Tibial nerve (tissue), 4 donors: ENCODE measurements around the gene ZBED4. TPM values are rescaled to one million over a fixed set of nuclear protein-coding genes. Genes with fewer than 3 reads are reported as not detected.

Experiments used
- DNase-seq, 2 donors: peaks; one replicate each; pipeline ENCODE4 v3.0.0-alpha.2; 2019; ENCODE audit warnings: low spot score in 2 of 2
- H3K27ac ChIP-seq, 4 donors: fragments of 200-600 bp; sonication (generic) in 3 of 4; one replicate each; pipeline ENCODE4 v1.5.1; 2017 to 2019; ENCODE audit warnings: mild to moderate bottlenecking in 1 of 4
- H3K27me3 ChIP-seq, 2 donors: fragments of 200-600 bp; sonication (generic) in 1 of 2; one replicate each; pipeline versions ENCODE4 v1.5.1 to v1.6.0; 2017 to 2019
- H3K36me3 ChIP-seq, 3 donors: fragments of 200-600 bp; sonication (generic); one replicate each; pipeline ENCODE4 v1.5.1; 2018 to 2019
- H3K4me1 ChIP-seq, 4 donors: fragments of 200-600 bp; sonication (generic) in 3 of 4; one replicate each; pipeline ENCODE4 v1.5.1; 2017 to 2019
- H3K4me3 ChIP-seq, 4 donors: fragments of 200-600 bp; sonication (generic) in 3 of 4; one replicate each; pipeline ENCODE4 v1.5.1; 2017 to 2019; ENCODE audit warnings: mild to moderate bottlenecking in 1 of 4, moderate library complexity in 1 of 4
- H3K9me3 ChIP-seq, 4 donors: fragments of 200-600 bp; sonication (generic) in 3 of 4; one replicate each; pipeline ENCODE4 v1.5.1; 2017 to 2019
- CTCF ChIP-seq, 5 experiments: fragments of 200-600 bp in 3 of 5; fragments of 450-650 bp in 2 of 5; sonication (generic) in 3 of 5; IDR thresholded peaks; one replicate each; pipeline ENCODE4 v1.5.1; 2016 to 2019; ENCODE audit warnings: antibody characterized with exemption in 5 of 5, mild to moderate bottlenecking in 3 of 5, moderate library complexity in 2 of 5
- EP300 ChIP-seq, 2 donors: sonication (generic); formaldehyde crosslinking; IDR thresholded peaks; one replicate each; pipeline ENCODE4 v1.6.1; 2017; ENCODE audit warnings: antibody characterized with exemption in 2 of 2, mild to moderate bottlenecking in 1 of 2
- POLR2A ChIP-seq, 2 donors: fragments of 450-650 bp; IDR thresholded peaks; one replicate each; pipeline ENCODE4 v1.6.1; 2017; ENCODE audit warnings: antibody characterized with exemption in 2 of 2, mild to moderate bottlenecking in 2 of 2, moderate library complexity in 2 of 2
- WGBS, 2 donors: methylation state at CpG; one replicate each; pipeline ENCODE4 v1.1.5; 2018; 5-methylcytosine and 5-hydroxymethylcytosine counted together
- total RNA-seq, 4 donors: library from RNA; depleted of rRNA; stranded (reverse); fragments of >200 nt; gene quantifications; one replicate each; pipeline ENCODE4 v1.1.0, GENCODE V29; 2016

Gene ZBED4
- total RNA-seq, 4 donors from 2014 or later = 5.9 to 12.3 (median 7.3) TPM

- Histone ChIP-seq H3K9me3 (peaks cover 0 to 19% (median 0%) of the 10 kb centered on the region in 4 donors), H3K36me3 (peaks cover 0 to 25% (median 14%) of the 10 kb centered on the region in 3 donors), H3K4me3 (peak overlapping the region; percentile 75 to 90 (median 83)), H3K27ac (peak overlapping the region; percentile 54 to 94 (median 85)), H3K4me1 (peaks cover 0 to 41% (median 24%) of the 10 kb centered on the region in 4 donors), H3K27me3 (no peaks in the 10 kb centered on the region)
- no peak for TF ChIP-seq CTCF (IDR thresholded peaks at IDR 0.05)
- no peak for TF ChIP-seq POLR2A (IDR thresholded peaks at IDR 0.05)
- TF ChIP-seq EP300 (IDR thresholded peaks at IDR 0.05) = no peak
- DNase-seq = no peak
- WGBS, 2 donors = 1% methylated on average over 17 of the region's 110 CpGs; no CpG with 5 or more reads in 1 of the 2 donors
These were observed 26.3 kb upstream of the ZBED4 start for GRCh38 chr22:49827271-49827852.

GRCh38 chr22:49827853-49828598 lies 25.6 kb upstream of the ZBED4 start, which contains the start of gene BRD1:
TSS of gene BRD1 (minus strand) at chr22:49827873. CDS start at chr22:49824317, 3,556 bp downstream.
- no peaks in the 10 kb centered on the region for H3K27me3 ChIP-seq
- peaks cover 0 to 19% (median 7%) of the 10 kb centered on the region in 3 donors for H3K36me3 ChIP-seq
- WGBS, 2 donors = 66 to 100% methylated on average over 2 to 11 of the region's 54 CpGs
- H3K4me1 ChIP-seq = peaks cover 0 to 35% (median 24%) of the 10 kb centered on the region in 4 donors
- H3K27ac ChIP-seq = peak within 1 kb of the TSS; percentile 70 to 94 (median 90)
- DNase-seq = no peak
- peaks cover 0 to 19% (median 0%) of the 10 kb centered on the region in 4 donors for H3K9me3 ChIP-seq
- TF ChIP-seq EP300 (IDR thresholded peaks at IDR 0.05) (no peak), POLR2A (IDR thresholded peaks at IDR 0.05) (peak in 1 of 2 donors; percentile 21)
- peak within 1 kb of the TSS; percentile 75 to 90 (median 83) for H3K4me3 ChIP-seq

GRCh38 chr22:49828599-49828965 lies 25.1 kb upstream of the ZBED4 start:
- Histone ChIP-seq H3K9me3 (peaks cover 0 to 19% (median 0%) of the 10 kb centered on the region in 4 donors), H3K4me1 (peaks cover 0 to 32% (median 24%) of the 10 kb centered on the region in 4 donors), H3K36me3 (peaks cover 0 to 13% (median 2%) of the 10 kb centered on the region in 3 donors), H3K27ac (peak overlapping the region in 1 of 4 donors; percentile 8), H3K4me3 (no peak overlapping the region), H3K27me3 (no peaks in the 10 kb centered on the region)
- WGBS, 2 donors = 86 to 89% methylated on average over 13 to 14 of the region's 14 CpGs
- TF ChIP-seq CTCF (IDR thresholded peaks at IDR 0.05) (no peak), EP300 (IDR thresholded peaks at IDR 0.05) (no peak), POLR2A (IDR thresholded peaks at IDR 0.05) (no peak)
- DNase-seq = no peak

- H3K4me3 ChIP-seq = no peak overlapping the region
- 96% methylated on average over 13 to 17 of the region's 17 CpGs for WGBS, 2 donors
- H3K4me1 ChIP-seq = peaks cover 0 to 29% (median 21%) of the 10 kb centered on the region in 4 donors
- H3K36me3 ChIP-seq = peaks cover 0 to 7% (median 0%) of the 10 kb centered on the region in 3 donors
- no peaks in the 10 kb centered on the region for H3K27me3 ChIP-seq
- no peak for TF ChIP-seq POLR2A (IDR thresholded peaks at IDR 0.05)
- TF ChIP-seq EP300 (IDR thresholded peaks at IDR 0.05) = no peak
- TF ChIP-seq CTCF (IDR thresholded peaks at IDR 0.05) = no peak
- no peak overlapping the region for H3K27ac ChIP-seq
- DNase-seq = no peak
- H3K9me3 ChIP-seq = peaks cover 0 to 19% (median 0%) of the 10 kb centered on the region in 4 donors
These were observed 24.4 kb upstream of the ZBED4 start for GRCh38 chr22:49829044-49829853.

GRCh38 chr22:49833340-49834007 lies 20.2 kb upstream of the ZBED4 start:
- DNase-seq = no peak
- no peaks in the 10 kb centered on the region for H3K36me3 ChIP-seq
- H3K27me3 ChIP-seq = peaks cover 0 to 4% of the 10 kb centered on the region in 2 donors
- H3K4me3 ChIP-seq = no peak overlapping the region
- H3K4me1 ChIP-seq = peaks cover 0 to under 1% (median 0%) of the 10 kb centered on the region in 4 donors
- TF ChIP-seq CTCF (IDR thresholded peaks at IDR 0.05) (no peak), POLR2A (IDR thresholded peaks at IDR 0.05) (no peak), EP300 (IDR thresholded peaks at IDR 0.05) (no peak)
- no peak overlapping the region for H3K27ac ChIP-seq
- WGBS, 2 donors = 85% methylated on average over 11 of the region's 11 CpGs
- H3K9me3 ChIP-seq = peaks cover 0 to 19% (median 0%) of the 10 kb centered on the region in 4 donors
